HepG2 (cell line): ENCODE measurements around the gene PTGDR2. TPM values are rescaled to one million over a fixed set of nuclear protein-coding genes. Genes with fewer than 3 reads are reported as not detected.

Source experiments
- HOXD1 ChIP-seq: sonication (generic); formaldehyde crosslinking; IDR thresholded peaks from 2 replicates; pipeline ENCODE4 v1.5.0; 2020; ENCODE audit warnings: missing genetic modification reagents
- NFIB ChIP-seq: sonication (generic); formaldehyde crosslinking; IDR thresholded peaks from 2 replicates; pipeline ENCODE4 v1.9.0; 2021; ENCODE audit warnings: missing genetic modification reagents, mild to moderate bottlenecking, borderline replicate concordance
- NFKBIZ ChIP-seq: IDR thresholded peaks from 2 replicates; pipeline ENCODE4 v1.6.1; 2018; ENCODE audit warnings: missing genetic modification reagents, missing compliant biosample characterization
- SP5 ChIP-seq: IDR thresholded peaks from 2 replicates; pipeline ENCODE4 v1.6.1; 2016; ENCODE audit warnings: low read depth, borderline replicate concordance
- TARDBP ChIP-seq: sonication (generic); formaldehyde crosslinking; IDR thresholded peaks from 2 replicates; pipeline ENCODE4 v1.8.0; 2022; ENCODE audit warnings: mild to moderate bottlenecking, missing genetic modification reagents
- TSC22D2 ChIP-seq: sonication (generic); formaldehyde crosslinking; IDR thresholded peaks from 2 replicates; pipeline ENCODE4 v1.5.1; 2020; ENCODE audit warnings: missing genetic modification reagents, mild to moderate bottlenecking, borderline replicate concordance
- ZNF460 ChIP-seq: sonication (generic); formaldehyde crosslinking; IDR thresholded peaks from 2 replicates; pipeline ENCODE4 v1.5.1; 2020; ENCODE audit warnings: missing genetic modification reagents, mild to moderate bottlenecking, borderline replicate concordance
- ZNF619 ChIP-seq: sonication (generic); formaldehyde crosslinking; IDR thresholded peaks from 2 replicates; pipeline ENCODE4 v1.4.0; 2020; ENCODE audit warnings: mild to moderate bottlenecking, missing genetic modification reagents
- ZNF724P ChIP-seq: sonication (generic); formaldehyde crosslinking; IDR thresholded peaks from 2 replicates; pipeline ENCODE4 v1.8.0; 2022; ENCODE audit warnings: missing genetic modification reagents, borderline replicate concordance
- polyA plus RNA-seq, 8 experiments: library from polyadenylated mRNA; depleted of rRNA in 3 of 8; stranded (reverse) in 7 of 8; unstranded in 1 of 8; fragments of >200 nt; fragmentation: Illumina TruSeq in 4 of 8; extraction: Trizol in 4 of 8; gene quantifications; 2 replicates each; pipeline versions ENCODE4 v1.2.1 to v1.2.3, GENCODE V29; 2011 to 2016; ENCODE audit warnings: low read depth in 4 of 8, missing spikeins in 1 of 8, mixed read lengths in 1 of 8; ENCODE audit not compliant: insufficient read depth in 1 of 8
- total RNA-seq, 5 experiments: library from RNA; depleted of rRNA; stranded (reverse); fragments of >200 nt; fragmentation: Illumina TruSeq; extraction: Trizol; gene quantifications; 2 replicates each; pipeline ENCODE4 v1.2.3, GENCODE V29; 2016; ENCODE audit warnings: low read depth in 1 of 5
- TF ChIP-seq, protein P1 (sequence below), 2 experiments: IDR thresholded peaks; 2 replicates each; pipeline ENCODE4 v1.6.1; 2011 to 2012; ENCODE audit warnings: low read length in 2 of 2, borderline replicate concordance in 1 of 2, low read depth in 1 of 2, mild to moderate bottlenecking in 1 of 2, moderate library complexity in 1 of 2
- TF ChIP-seq, protein P2 (sequence below): sonication (generic); formaldehyde crosslinking; IDR thresholded peaks from 2 replicates; pipeline ENCODE4 v1.4.0; 2020; ENCODE audit warnings: missing genetic modification reagents, mild to moderate bottlenecking, borderline replicate concordance
- TF ChIP-seq, protein P3 (sequence below): sonication (generic); formaldehyde crosslinking; IDR thresholded peaks from 2 replicates; pipeline ENCODE4 v1.4.0; 2020; ENCODE audit warnings: missing genetic modification reagents

The PTGDR2 gene
- total and polyA plus RNA-seq, 2 of the 13 experiments (the other 11 are each of a cell fraction or from before 2014, with no cell fraction given) = 1.9 to 2.5 TPM

DNA sequence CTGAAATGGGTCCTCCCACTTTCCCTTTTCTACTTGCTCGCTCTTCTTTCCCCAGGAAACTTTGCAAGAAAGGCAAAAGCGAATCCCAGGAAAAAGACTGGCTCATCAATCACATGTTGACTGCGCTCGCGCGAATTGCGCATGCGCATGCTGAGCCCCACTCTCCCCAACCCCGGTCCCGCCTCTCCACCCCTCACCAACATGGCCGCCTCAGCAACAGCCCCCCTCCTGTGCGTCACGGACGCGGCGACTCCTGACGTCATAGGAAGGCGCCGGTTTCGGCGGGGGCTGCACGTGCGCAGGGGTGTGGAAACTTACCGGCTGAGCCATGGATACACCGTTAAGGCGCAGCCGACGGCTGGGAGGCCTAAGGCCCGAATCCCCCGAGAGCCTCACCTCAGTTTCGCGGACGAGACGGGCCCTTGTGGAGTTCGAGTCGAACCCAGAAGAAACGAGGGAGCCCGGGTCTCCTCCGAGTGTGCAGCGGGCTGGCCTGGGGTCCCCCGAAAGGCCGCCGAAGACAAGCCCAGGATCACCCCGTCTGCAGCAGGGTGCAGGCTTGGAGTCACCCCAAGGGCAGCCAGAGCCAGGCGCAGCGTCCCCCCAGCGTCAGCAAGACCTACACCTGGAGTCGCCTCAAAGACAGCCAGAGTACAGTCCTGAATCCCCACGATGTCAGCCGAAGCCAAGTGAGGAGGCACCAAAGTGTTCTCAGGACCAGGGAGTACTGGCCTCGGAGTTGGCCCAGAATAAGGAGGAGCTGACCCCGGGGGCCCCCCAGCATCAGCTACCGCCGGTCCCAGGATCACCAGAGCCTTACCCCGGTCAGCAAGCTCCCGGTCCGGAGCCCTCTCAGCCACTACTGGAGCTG is 13.7 kb downstream of the PTGDR2 start, which contains the start of gene CCDC86 (continued):
- TF ChIP-seq, protein P1, sequence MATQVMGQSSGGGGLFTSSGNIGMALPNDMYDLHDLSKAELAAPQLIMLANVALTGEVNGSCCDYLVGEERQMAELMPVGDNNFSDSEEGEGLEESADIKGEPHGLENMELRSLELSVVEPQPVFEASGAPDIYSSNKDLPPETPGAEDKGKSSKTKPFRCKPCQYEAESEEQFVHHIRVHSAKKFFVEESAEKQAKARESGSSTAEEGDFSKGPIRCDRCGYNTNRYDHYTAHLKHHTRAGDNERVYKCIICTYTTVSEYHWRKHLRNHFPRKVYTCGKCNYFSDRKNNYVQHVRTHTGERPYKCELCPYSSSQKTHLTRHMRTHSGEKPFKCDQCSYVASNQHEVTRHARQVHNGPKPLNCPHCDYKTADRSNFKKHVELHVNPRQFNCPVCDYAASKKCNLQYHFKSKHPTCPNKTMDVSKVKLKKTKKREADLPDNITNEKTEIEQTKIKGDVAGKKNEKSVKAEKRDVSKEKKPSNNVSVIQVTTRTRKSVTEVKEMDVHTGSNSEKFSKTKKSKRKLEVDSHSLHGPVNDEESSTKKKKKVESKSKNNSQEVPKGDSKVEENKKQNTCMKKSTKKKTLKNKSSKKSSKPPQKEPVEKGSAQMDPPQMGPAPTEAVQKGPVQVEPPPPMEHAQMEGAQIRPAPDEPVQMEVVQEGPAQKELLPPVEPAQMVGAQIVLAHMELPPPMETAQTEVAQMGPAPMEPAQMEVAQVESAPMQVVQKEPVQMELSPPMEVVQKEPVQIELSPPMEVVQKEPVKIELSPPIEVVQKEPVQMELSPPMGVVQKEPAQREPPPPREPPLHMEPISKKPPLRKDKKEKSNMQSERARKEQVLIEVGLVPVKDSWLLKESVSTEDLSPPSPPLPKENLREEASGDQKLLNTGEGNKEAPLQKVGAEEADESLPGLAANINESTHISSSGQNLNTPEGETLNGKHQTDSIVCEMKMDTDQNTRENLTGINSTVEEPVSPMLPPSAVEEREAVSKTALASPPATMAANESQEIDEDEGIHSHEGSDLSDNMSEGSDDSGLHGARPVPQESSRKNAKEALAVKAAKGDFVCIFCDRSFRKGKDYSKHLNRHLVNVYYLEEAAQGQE (IDR thresholded peaks at IDR 0.05; ENCODE audit: borderline replicate concordance in 1 of 2, low read depth in 1 of 2, low read length in 2 of 2) = peak in 1 of 2 experiments; percentile 66; a peak in 1 of 4 replicates
- TF ChIP-seq, protein P2, sequence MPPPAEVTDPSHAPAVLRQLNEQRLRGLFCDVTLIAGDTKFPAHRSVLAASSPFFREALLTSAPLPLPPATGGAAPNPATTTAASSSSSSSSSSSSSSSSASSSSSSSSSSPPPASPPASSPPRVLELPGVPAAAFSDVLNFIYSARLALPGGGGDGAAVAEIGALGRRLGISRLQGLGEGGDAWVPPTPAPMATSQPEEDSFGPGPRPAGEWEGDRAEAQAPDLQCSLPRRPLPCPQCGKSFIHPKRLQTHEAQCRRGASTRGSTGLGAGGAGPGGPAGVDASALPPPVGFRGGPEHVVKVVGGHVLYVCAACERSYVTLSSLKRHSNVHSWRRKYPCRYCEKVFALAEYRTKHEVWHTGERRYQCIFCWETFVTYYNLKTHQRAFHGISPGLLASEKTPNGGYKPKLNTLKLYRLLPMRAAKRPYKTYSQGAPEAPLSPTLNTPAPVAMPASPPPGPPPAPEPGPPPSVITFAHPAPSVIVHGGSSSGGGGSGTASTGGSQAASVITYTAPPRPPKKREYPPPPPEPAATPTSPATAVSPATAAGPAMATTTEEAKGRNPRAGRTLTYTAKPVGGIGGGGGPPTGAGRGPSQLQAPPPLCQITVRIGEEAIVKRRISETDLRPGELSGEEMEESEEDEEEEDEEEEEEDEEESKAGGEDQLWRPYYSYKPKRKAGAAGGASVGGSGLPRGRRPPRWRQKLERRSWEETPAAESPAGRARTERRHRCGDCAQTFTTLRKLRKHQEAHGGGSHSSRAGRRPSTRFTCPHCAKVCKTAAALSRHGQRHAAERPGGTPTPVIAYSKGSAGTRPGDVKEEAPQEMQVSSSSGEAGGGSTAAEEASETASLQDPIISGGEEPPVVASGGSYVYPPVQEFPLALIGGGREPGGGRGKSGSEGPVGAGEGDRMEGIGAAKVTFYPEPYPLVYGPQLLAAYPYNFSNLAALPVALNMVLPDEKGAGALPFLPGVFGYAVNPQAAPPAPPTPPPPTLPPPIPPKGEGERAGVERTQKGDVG (CRISPR knock-in tag) = peak; percentile 65; the same call in 1 of the 2 replicates
- TF ChIP-seq TARDBP (CRISPR knock-in tag) (peak; percentile 86), NFIB (CRISPR knock-in tag) (no peak), ZNF619 (0 out of 2 replicates have a peak, but pooled peaks have one; percentile 27), NFKBIZ (CRISPR knock-in tag) (peak; percentile 35; the same call in 1 of the 2 replicates), HOXD1 (peak; percentile 90), TSC22D2 (peak; percentile 87; the same call in 1 of the 2 replicates), ZNF460 (CRISPR knock-in tag) (no peak), ZNF724P (peak; percentile 60; the same call in 1 of the 2 replicates), SP5 (CRISPR knock-in tag) (peak; percentile 67; the same call in 1 of the 2 replicates)
- TF ChIP-seq, protein P3, sequence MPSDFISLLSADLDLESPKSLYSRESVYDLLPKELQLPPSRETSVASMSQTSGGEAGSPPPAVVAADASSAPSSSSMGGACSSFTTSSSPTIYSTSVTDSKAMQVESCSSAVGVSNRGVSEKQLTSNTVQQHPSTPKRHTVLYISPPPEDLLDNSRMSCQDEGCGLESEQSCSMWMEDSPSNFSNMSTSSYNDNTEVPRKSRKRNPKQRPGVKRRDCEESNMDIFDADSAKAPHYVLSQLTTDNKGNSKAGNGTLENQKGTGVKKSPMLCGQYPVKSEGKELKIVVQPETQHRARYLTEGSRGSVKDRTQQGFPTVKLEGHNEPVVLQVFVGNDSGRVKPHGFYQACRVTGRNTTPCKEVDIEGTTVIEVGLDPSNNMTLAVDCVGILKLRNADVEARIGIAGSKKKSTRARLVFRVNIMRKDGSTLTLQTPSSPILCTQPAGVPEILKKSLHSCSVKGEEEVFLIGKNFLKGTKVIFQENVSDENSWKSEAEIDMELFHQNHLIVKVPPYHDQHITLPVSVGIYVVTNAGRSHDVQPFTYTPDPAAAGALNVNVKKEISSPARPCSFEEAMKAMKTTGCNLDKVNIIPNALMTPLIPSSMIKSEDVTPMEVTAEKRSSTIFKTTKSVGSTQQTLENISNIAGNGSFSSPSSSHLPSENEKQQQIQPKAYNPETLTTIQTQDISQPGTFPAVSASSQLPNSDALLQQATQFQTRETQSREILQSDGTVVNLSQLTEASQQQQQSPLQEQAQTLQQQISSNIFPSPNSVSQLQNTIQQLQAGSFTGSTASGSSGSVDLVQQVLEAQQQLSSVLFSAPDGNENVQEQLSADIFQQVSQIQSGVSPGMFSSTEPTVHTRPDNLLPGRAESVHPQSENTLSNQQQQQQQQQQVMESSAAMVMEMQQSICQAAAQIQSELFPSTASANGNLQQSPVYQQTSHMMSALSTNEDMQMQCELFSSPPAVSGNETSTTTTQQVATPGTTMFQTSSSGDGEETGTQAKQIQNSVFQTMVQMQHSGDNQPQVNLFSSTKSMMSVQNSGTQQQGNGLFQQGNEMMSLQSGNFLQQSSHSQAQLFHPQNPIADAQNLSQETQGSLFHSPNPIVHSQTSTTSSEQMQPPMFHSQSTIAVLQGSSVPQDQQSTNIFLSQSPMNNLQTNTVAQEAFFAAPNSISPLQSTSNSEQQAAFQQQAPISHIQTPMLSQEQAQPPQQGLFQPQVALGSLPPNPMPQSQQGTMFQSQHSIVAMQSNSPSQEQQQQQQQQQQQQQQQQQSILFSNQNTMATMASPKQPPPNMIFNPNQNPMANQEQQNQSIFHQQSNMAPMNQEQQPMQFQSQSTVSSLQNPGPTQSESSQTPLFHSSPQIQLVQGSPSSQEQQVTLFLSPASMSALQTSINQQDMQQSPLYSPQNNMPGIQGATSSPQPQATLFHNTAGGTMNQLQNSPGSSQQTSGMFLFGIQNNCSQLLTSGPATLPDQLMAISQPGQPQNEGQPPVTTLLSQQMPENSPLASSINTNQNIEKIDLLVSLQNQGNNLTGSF = peak; percentile 91; the same call in 1 of the 2 replicates
